HT-29 (cell line): Measurements from ENCODE around the gene MOBP. TPM values are rescaled to one million over a fixed set of nuclear protein-coding genes. Genes with fewer than 3 reads are reported as not detected.
"Not testable (repeated sequence)": the region's sequence is repeated elsewhere in the genome, so short reads cannot be mapped to it uniquely, and the experiment has no call there.

Experiments used
- DNase-seq: peaks from one replicate; pipeline ENCODE4 v3.0.0-alpha.2; 2015; ENCODE audit warnings: low spot score
- total RNA-seq: library from RNA; depleted of rRNA; stranded (reverse); fragments of >200 nt; shearing (Covaris generic); gene quantifications from 2 replicates; pipeline ENCODE4 v1.2.3, GENCODE V29; 2014

The MOBP gene
- total RNA-seq, 1 experiment from 2014 or later = not detected

- DNase-seq = no peak
These were observed 17.7 kb upstream of the MOBP start for GRCh38 chr3:39449796-39450195.

DNA sequence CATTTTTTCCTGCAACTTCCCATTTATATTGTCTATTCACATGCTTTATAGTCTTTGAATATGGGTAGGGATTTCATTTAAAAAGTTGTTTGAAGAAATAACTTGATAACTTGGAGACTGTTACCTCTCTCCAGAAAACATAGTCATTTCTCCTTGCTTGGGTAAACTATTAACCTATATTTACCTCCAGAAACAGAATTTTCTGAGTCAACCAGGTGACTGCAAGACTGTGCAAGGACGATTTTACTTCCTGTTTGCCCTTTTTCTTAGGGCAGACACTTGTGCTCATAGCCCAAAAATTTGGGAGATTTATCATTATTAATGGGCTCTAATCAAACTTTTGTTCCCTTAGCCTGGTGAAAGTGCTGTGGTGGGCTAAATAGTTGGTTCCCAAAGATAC, 14.3 kb upstream of the MOBP start:
- DNase-seq = no peak

DNA sequence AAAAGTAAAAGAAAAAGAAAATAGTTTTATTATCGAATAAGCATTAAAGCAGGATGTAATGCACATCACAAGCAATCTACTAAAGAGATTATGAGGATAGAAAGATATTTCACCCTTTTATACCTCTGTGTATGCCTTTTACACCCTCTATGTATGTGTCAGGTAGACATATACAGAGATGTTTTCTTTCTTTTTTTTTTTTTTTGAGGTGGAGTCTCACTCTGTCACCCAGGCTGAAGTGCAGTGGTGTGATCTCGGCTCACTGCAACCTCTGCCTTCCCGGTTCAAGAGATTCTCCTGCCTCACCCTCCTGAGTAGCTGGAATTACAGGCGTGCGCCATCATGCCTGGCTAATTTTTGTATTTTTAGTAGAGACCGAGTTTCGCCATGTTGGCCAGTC, 13.6 kb upstream of the MOBP start:
- DNase-seq = not testable (repeated sequence)

GRCh38 chr3:39454591-39455217, 12.8 kb upstream of the MOBP start:
- DNase-seq = no peak

DNA sequence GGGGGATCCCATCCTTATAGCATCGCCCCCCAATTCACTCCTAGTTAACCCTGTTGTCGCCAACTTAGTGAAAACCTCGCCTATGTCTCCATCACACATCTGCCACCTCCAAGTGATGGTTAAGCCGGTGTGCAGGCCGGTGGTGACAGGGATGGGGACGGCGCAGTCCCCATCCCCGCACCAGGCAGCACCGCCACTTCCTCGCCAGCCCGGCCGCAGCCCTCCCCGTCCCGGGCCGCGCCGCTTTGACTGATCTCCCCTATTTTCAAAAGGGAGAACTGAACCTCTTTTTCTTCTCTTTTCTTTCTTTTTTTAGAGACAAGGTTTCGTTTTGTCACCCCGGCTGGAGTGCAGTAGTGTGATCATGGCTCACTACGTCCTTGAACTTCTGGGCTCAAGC, 11.3 kb upstream of the MOBP start:
- no peak for DNase-seq

GRCh38 chr3:39457361-39457760, 10.1 kb upstream of the MOBP start:
- DNase-seq = no peak

DNA sequence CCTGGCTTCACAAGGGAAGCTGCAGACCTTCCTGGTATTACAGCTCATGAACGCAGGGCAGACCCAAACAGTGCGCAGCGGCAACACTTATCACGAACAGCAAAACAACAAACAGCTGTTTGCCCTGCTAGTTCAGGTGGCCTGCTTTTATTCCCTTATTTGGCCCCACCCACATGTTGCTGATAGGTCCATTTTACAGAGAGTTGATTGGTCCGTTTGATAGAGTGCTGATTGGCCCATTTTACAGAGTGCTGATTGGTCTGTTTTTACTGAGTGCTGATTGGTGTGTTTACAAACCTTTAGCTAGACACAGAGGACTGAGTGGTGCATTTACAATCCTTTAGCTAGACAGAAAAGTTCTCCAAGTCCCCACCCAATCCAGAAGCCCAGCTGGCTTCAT, 8.9 kb upstream of the MOBP start:
- DNase-seq = not testable (repeated sequence)

DNA sequence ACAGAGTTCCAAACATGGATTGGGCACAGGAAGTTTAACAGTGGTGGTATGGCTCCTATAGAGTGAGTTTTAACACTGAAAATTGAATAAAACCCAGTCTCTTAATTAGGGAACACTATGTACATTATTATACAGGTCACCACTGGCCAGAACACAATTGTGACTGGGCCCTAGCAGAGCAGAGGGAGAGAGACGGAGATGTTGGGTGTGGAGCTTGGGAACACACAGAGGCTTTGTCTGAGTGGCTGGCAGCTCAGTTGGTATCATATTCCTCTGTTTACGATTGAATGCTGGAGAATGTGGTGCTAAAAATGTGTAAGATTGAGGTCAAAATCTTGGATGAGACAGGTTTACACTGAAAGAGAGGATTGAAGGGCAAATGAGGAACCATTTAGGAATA, 6.8 kb upstream of the MOBP start:
- DNase-seq = no peak

GRCh38 chr3:39463269-39463668, 4.2 kb upstream of the MOBP start:
- DNase-seq = no peak

- no peak for DNase-seq
These were observed 492 bp upstream of the MOBP start for GRCh38 chr3:39466988-39467387.

- no peak for DNase-seq
These were observed 592 bp downstream of the MOBP start for GRCh38 chr3:39468108-39468436.

DNA sequence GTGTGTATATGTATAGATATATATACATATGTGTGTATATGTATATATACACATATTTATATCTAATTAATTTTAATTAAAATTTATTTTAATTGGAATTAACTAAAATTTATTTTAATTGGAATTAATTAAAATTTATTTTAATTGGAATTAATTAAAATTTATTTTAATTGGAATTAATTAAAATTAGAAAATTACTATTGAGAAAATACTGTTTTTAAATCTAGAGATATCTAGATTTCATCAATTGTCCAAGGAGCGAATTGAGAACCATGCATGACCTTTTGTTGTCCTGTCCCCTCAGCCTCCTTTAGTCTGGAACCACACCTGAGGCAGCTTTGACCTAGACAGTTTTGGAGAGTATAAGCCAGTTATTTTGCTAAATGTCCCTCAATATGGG, 1.8 kb downstream of the MOBP start:
- DNase-seq = no peak

GRCh38 chr3:39469945-39470344, 2.5 kb downstream of the MOBP start:
- no peak for DNase-seq

- no peak for DNase-seq
These were observed 4.2 kb downstream of the MOBP start for GRCh38 chr3:39471652-39472051.

- DNase-seq = no peak
These were observed 6.1 kb downstream of the MOBP start for GRCh38 chr3:39473452-39474125.

DNA sequence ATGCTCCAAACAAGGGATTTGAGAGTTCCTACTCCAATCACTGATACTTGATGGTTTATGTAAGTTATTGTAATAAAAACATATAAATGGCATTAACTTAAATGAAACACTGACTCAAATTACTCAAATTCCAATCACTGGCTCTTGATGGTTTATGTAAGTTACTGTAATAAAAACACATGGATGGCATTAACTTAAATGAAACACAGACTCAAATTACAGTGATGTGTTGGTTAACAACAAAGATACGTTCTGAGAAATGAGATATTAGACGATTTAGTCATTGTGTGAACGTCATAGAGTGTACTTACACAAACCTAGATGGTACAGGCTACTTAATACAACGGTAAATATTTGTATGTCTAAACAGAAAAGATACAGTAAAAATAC, 6.6 kb downstream of the MOBP start:
- DNase-seq = no peak

DNA sequence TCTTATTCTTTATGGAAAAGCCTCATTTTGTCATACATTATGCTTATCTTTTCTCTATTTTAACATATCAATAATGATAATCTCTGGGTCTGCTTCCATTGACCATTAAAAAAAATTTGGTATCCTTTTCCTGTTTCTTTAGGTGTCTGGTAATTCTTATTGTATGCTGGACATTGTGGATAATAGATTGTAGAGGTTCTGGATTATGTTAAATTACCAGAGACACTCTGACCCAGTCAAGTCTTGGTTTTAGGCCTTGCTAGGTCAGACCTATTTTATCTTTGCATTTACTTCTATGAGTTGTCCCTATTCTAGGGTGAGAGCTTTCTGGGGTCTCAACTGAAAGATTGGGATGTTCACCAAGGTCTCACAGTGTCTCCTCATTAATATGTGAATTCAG, 9.3 kb downstream of the MOBP start:
- DNase-seq = no peak

- no peak for DNase-seq
These were observed 10.7 kb downstream of the MOBP start for GRCh38 chr3:39478226-39478625.

GRCh38 chr3:39479701-39480414, 12.4 kb downstream of the MOBP start:
- no peak for DNase-seq

GRCh38 chr3:39485547-39485946, 18.1 kb downstream of the MOBP start:
- no peak for DNase-seq

GRCh38 chr3:39491014-39491413, 23.5 kb downstream of the MOBP start:
- no peak for DNase-seq

GRCh38 chr3:39491733-39492350, 24.4 kb downstream of the MOBP start:
- no peak for DNase-seq

DNA sequence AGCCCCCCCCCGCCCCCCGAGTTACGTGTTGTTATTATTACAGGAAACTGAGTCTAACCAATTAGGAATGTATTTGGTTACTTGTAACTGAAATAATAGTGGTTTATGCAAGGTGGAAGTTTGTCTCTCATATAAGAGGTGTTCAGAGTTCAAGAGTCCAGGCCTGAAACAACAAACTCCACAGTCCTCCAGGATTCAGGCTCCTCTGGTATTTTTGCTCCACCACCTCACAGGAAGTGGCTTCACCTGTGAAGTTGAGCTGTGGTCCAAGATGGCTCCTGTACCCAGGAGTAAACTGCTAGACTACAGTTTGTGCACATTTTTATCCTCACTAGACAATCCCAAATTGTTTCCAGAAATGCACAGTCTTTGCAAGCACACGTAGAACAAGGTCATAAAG, 27.3 kb downstream of the MOBP start:
- no peak for DNase-seq
